OCI-LY7 (cell line): ENCODE results near the gene CACNA2D1.

Source experiments
- CTCF ChIP-seq: fragments of 200-600 bp; sonication (generic); conservative IDR thresholded peaks from 2 replicates; pipeline ENCODE4 v1.5.1; 2014; ENCODE audit warnings: mild to moderate bottlenecking, antibody characterized with exemption, low read length, moderate library complexity, mixed read lengths
- EZH2phosphoT487 ChIP-seq: fragments of 200-600 bp; sonication (generic); IDR thresholded peaks from 2 replicates; pipeline ENCODE4 v1.6.1; 2018; ENCODE audit warnings: low read depth, borderline replicate concordance, mild to moderate bottlenecking, mixed run types, antibody characterized with exemption, low read length, moderate library complexity, mixed read lengths

GRCh38 chr7:82202965-82203364, 240.6 kb downstream of the CACNA2D1 start:
- TF ChIP-seq CTCF, result no peak
- no peak for TF ChIP-seq EZH2phosphoT487
